ENCODE measurements around the gene XIST. TPM values are rescaled to one million over a fixed set of nuclear protein-coding genes. Genes with fewer than 3 reads are reported as not detected.
A peak's percentile ranks its signal among the peaks of the same experiment; 100 is the strongest.

The XIST gene
- total RNA-seq, 1 experiment from 2014 or later = 1.0 TPM

DNA sequence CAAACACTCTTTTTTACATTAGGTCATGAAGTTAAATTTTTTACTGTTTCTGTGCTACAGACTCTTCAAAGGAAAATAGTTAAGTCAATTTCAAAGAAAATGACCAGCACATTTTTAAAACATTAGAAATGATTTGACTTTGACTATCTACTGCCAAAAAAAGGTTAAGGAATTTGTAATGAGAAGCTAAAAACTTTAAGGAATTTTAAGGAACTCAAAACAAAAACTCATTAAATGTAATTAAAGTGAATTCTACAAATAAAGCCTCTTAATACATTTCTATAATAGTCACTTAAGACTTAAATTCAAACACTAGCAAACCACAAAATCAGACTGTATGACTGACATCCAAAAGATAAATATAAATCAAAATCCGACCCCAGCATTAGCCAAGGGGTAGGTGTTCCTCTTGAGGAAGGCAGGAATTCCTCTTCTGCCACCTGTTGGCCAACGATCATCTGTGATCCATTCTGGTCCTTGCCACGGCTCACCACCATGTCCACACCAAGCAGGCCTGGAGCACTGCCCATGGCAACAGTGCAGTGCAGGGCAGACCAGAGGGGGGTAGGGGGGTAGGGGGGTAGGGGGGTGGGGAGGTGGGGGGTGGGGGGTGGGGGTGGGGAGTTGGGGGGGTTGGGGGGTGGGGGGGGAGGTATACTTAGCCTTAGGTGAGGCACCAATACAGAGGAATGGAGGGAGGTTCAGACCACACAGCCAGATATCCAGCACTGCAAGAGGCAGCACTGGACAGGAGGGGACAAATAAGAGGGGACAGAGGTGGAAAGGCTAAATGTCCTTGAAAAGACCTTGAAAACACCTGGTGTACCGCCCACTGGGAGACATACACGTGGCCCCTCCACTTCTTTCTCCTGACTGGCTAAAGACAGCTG lies 2.1 kb downstream of the XIST start:
- Histone ChIP-seq H3K9me3 (ENCODE audit: control insufficient read depth in 1 of 2, insufficient read depth in 1 of 2, low read depth in 1 of 2, low read length in 2 of 2) (no peaks in the 10 kb centered on the region), H3K79me2 (ENCODE audit: insufficient read depth, low read length) (no peaks in the 10 kb centered on the region), H3K4me3 (replicated peaks in 1 of 2; ENCODE audit: low read depth in 1 of 2, low read length in 2 of 2) (no peak overlapping the region), H3K9ac (ENCODE audit: low read length) (no peak overlapping the region), H3K4me1 (ENCODE audit: control insufficient read depth in 1 of 2, insufficient read depth in 2 of 2, low read length in 2 of 2) (no peaks in the 10 kb centered on the region), H2AFZ (ENCODE audit: low read depth, low read length, poor library complexity, severe bottlenecking) (no peak overlapping the region), H4K20me1 (ENCODE audit: insufficient read depth) (no peaks in the 10 kb centered on the region), H3K27ac (ENCODE audit: low read depth, low read length) (no peak overlapping the region), H3K9me2 (ENCODE audit: insufficient read depth) (no peaks in the 10 kb centered on the region), H3K27me3 (ENCODE audit: insufficient read depth, low read length) (no peaks in the 10 kb centered on the region), H3K4me2 (ENCODE audit: low read length) (no peak overlapping the region), H3K36me3 (ENCODE audit: control insufficient read depth in 1 of 2, insufficient read depth in 2 of 2, low read length in 2 of 2) (no peaks in the 10 kb centered on the region)
- DNase-seq (ENCODE audit: low read depth, low spot score) = peak; percentile 7
- BruUV-seq (replicated peaks) = no TSS peak
- intact Hi-C loops (cut with micrococcal nuclease) = no loop called here
- POLR2A ChIA-PET = no interaction called here
- TF ChIP-seq CBX3 (IDR thresholded peaks at IDR 0.05; ENCODE audit: low read depth) (no peak), RAD21 (IDR thresholded peaks at IDR 0.05; ENCODE audit: low read depth) (peak; percentile 41), SIN3A (IDR thresholded peaks at IDR 0.05; ENCODE audit: low read depth) (no peak), FOSL1 (IDR thresholded peaks at IDR 0.05; ENCODE audit: low read depth) (no peak)
- TF ChIP-seq, protein P1, sequence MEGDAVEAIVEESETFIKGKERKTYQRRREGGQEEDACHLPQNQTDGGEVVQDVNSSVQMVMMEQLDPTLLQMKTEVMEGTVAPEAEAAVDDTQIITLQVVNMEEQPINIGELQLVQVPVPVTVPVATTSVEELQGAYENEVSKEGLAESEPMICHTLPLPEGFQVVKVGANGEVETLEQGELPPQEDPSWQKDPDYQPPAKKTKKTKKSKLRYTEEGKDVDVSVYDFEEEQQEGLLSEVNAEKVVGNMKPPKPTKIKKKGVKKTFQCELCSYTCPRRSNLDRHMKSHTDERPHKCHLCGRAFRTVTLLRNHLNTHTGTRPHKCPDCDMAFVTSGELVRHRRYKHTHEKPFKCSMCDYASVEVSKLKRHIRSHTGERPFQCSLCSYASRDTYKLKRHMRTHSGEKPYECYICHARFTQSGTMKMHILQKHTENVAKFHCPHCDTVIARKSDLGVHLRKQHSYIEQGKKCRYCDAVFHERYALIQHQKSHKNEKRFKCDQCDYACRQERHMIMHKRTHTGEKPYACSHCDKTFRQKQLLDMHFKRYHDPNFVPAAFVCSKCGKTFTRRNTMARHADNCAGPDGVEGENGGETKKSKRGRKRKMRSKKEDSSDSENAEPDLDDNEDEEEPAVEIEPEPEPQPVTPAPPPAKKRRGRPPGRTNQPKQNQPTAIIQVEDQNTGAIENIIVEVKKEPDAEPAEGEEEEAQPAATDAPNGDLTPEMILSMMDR (IDR thresholded peaks at IDR 0.05 in 2 of 3, conservative IDR thresholded peaks at IDR 0.05 in 1 of 3; ENCODE audit: borderline replicate concordance in 1 of 3, insufficient read depth in 1 of 3, low read depth in 2 of 3, low read length in 2 of 3) = peak; percentile 4 to 27 (median 24); a peak in 2 of 6 replicates
- TF ChIP-seq, protein P2, sequence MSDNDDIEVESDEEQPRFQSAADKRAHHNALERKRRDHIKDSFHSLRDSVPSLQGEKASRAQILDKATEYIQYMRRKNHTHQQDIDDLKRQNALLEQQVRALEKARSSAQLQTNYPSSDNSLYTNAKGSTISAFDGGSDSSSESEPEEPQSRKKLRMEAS (IDR thresholded peaks at IDR 0.05) = no peak
- RAD21 ChIA-PET (ENCODE audit: low non-redundant PET in 1 of 2, low total read pairs in 2 of 2, uncharacterized antibody in 2 of 2, unreplicated experiment in 2 of 2) = no interaction called here
- peak; percentile 75 for ATAC-seq
- CTCF ChIA-PET = no interaction called here

DNA sequence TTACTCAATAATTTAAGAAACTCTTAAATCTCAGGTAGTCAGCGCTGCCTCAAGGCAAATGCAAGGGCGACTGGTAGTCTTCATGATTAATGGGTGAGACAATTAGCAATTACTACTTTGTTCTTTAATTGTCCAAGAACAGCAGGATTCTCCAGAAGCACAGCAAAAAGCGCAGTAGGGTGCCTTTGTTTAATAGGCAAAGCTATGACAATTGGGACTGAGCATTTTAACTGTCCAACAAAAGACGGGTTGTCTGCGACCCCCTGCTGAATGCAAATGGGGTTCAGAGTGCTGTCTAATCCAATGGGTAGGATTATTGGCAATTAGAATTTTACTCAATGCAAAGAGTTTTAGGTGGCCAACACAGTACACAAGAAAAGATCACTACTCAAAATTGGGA lies 3.4 kb downstream of the XIST start:
- Histone ChIP-seq H3K4me1 (ENCODE audit: control insufficient read depth in 1 of 2, insufficient read depth in 2 of 2, low read length in 2 of 2) (no peaks in the 10 kb centered on the region), H3K9me2 (ENCODE audit: insufficient read depth) (no peaks in the 10 kb centered on the region), H3K4me3 (replicated peaks in 1 of 2; ENCODE audit: low read depth in 1 of 2, low read length in 2 of 2) (no peak overlapping the region), H3K27me3 (ENCODE audit: insufficient read depth, low read length) (no peaks in the 10 kb centered on the region), H3K9me3 (ENCODE audit: control insufficient read depth in 1 of 2, insufficient read depth in 1 of 2, low read depth in 1 of 2, low read length in 2 of 2) (no peaks in the 10 kb centered on the region), H3K79me2 (ENCODE audit: insufficient read depth, low read length) (no peaks in the 10 kb centered on the region), H4K20me1 (ENCODE audit: insufficient read depth) (no peaks in the 10 kb centered on the region), H3K9ac (ENCODE audit: low read length) (no peak overlapping the region), H3K27ac (ENCODE audit: low read depth, low read length) (no peak overlapping the region), H3K4me2 (ENCODE audit: low read length) (no peak overlapping the region), H3K36me3 (ENCODE audit: control insufficient read depth in 1 of 2, insufficient read depth in 2 of 2, low read length in 2 of 2) (no peaks in the 10 kb centered on the region), H2AFZ (ENCODE audit: low read depth, low read length, poor library complexity, severe bottlenecking) (no peak overlapping the region)
- CTCF ChIA-PET = no interaction called here
- ATAC-seq (no peak), DNase-seq (ENCODE audit: low read depth, low spot score) (no peak)
- no TSS peak for BruUV-seq (replicated peaks)
- RAD21 ChIA-PET (ENCODE audit: low non-redundant PET in 1 of 2, low total read pairs in 2 of 2, uncharacterized antibody in 2 of 2, unreplicated experiment in 2 of 2) = no interaction called here
- POLR2A ChIA-PET = no interaction called here
- intact Hi-C loops (cut with micrococcal nuclease) = no loop called here
- TF ChIP-seq CBX3 (IDR thresholded peaks at IDR 0.05; ENCODE audit: low read depth) = no peak
- TF ChIP-seq FOSL1 (IDR thresholded peaks at IDR 0.05; ENCODE audit: low read depth) = no peak
- TF ChIP-seq, protein P2 (IDR thresholded peaks at IDR 0.05) = no peak
- TF ChIP-seq, protein P1 (IDR thresholded peaks at IDR 0.05 in 2 of 3, conservative IDR thresholded peaks at IDR 0.05 in 1 of 3; ENCODE audit: borderline replicate concordance in 1 of 3, insufficient read depth in 1 of 3, low read depth in 2 of 3, low read length in 2 of 3) = no peak
- no peak for TF ChIP-seq ELF1 (IDR thresholded peaks at IDR 0.05; ENCODE audit: borderline replicate concordance, low read depth)
- TF ChIP-seq ZNF274 (IDR thresholded peaks at IDR 0.05; ENCODE audit: low read depth, low read length) = no peak
- no peak for TF ChIP-seq CEBPB (IDR thresholded peaks at IDR 0.05; ENCODE audit: low read depth)
- no peak for TF ChIP-seq RAD21 (IDR thresholded peaks at IDR 0.05; ENCODE audit: low read depth)
- TF ChIP-seq, protein P3, sequence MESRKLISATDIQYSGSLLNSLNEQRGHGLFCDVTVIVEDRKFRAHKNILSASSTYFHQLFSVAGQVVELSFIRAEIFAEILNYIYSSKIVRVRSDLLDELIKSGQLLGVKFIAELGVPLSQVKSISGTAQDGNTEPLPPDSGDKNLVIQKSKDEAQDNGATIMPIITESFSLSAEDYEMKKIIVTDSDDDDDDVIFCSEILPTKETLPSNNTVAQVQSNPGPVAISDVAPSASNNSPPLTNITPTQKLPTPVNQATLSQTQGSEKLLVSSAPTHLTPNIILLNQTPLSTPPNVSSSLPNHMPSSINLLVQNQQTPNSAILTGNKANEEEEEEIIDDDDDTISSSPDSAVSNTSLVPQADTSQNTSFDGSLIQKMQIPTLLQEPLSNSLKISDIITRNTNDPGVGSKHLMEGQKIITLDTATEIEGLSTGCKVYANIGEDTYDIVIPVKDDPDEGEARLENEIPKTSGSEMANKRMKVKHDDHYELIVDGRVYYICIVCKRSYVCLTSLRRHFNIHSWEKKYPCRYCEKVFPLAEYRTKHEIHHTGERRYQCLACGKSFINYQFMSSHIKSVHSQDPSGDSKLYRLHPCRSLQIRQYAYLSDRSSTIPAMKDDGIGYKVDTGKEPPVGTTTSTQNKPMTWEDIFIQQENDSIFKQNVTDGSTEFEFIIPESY (IDR thresholded peaks at IDR 0.05; ENCODE audit: extremely low read depth, insufficient replicate concordance, low read length) = no peak

Measured in HCT116 (cell line).